ENCODE results near the gene FRMD4A. TPM values are rescaled to one million over a fixed set of nuclear protein-coding genes. Genes with fewer than 3 reads are reported as not detected.

Gene FRMD4A
- total and polyA plus RNA-seq, 2 of the 4 experiments (the other 2 are of a cell fraction): 30.3 to 68.8 TPM

GRCh38 chr10:13695588-13695987 lies 635.1 kb downstream of the FRMD4A start:
- H2AFZ ChIP-seq (replicated peaks; ENCODE audit: low read length, poor library complexity): no peak overlapping the region
- no peak overlapping the region for H2BK20ac ChIP-seq (ENCODE audit: low read depth, low read length)
- ATAC-seq (ENCODE audit: low read depth) (no peak), DNase-seq (no peak)
- H3K4ac ChIP-seq (ENCODE audit: low read depth, low read length): no peak overlapping the region
- CTCF ChIA-PET: no interaction called here
- POLR2A ChIA-PET (ENCODE audit: unreplicated experiment): no interaction called here
- no peak overlapping the region for H3K56ac ChIP-seq (ENCODE audit: extremely low read depth, insufficient read depth, low read length)
- no TSS peak for BruUV-seq (replicated peaks)
- H3K4me3 ChIP-seq (ENCODE audit: insufficient read depth, low read depth, low read length): no peak overlapping the region
- no peak overlapping the region for H2AK5ac ChIP-seq (ENCODE audit: low read depth, low read length)
- H3K4me1 ChIP-seq (ENCODE audit: control insufficient read depth, insufficient read depth, low read length): peaks cover 7% of the 10 kb centered on the region
- H3K27ac ChIP-seq (ENCODE audit: insufficient read depth, low read length): no peak overlapping the region
- TF ChIP-seq, protein P1, sequence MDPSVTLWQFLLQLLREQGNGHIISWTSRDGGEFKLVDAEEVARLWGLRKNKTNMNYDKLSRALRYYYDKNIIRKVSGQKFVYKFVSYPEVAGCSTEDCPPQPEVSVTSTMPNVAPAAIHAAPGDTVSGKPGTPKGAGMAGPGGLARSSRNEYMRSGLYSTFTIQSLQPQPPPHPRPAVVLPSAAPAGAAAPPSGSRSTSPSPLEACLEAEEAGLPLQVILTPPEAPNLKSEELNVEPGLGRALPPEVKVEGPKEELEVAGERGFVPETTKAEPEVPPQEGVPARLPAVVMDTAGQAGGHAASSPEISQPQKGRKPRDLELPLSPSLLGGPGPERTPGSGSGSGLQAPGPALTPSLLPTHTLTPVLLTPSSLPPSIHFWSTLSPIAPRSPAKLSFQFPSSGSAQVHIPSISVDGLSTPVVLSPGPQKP (IDR thresholded peaks at IDR 0.05; ENCODE audit: borderline replicate concordance, low read depth, low read length): no peak
- TF ChIP-seq CHD1 (IDR thresholded peaks at IDR 0.05; ENCODE audit: low read depth, low read length): no peak
- peaks cover 17 to 77% of the 10 kb centered on the region in 2 experiments for H3K79me1 ChIP-seq (ENCODE audit: low read depth in 1 of 2, low read length in 2 of 2)
- H3K9ac ChIP-seq (ENCODE audit: low read depth, low read length): no peak overlapping the region
- no peak overlapping the region for H4K5ac ChIP-seq (ENCODE audit: low read depth, low read length)
- H2AK9ac ChIP-seq (replicated peaks; ENCODE audit: low read depth, low read length, poor library complexity): no peak overlapping the region
- WGBS, 2 experiments (ENCODE audit: extremely low coverage in 2 of 2, insufficient read length in 1 of 2): 82% methylated on average over 7 of the region's 13 CpGs; no CpG with 5 or more reads in 1 of the 2 experiments
- H3K23ac ChIP-seq (ENCODE audit: low read depth, low read length): no peak overlapping the region
- no peak overlapping the region for H3K14ac ChIP-seq (replicated peaks; ENCODE audit: low read depth, low read length)
- peaks cover 69% of the 10 kb centered on the region for H3K36me3 ChIP-seq (ENCODE audit: control insufficient read depth, insufficient read depth, low read length)
- no peak overlapping the region for H4K91ac ChIP-seq (ENCODE audit: insufficient read depth, low read depth, low read length)
- in situ Hi-C loops (cut with MboI; ENCODE audit: low sequenced_read_pairs) (no loop called here), dilution Hi-C loops (cut with HindIII; ENCODE audit: low sequenced_read_pairs, unreplicated experiment) (no loop called here), intact Hi-C loops (cut with micrococcal nuclease) (no loop called here)
- H3K18ac ChIP-seq (ENCODE audit: low read depth, low read length): no peak overlapping the region
- H4K8ac ChIP-seq (ENCODE audit: low read depth in 2 of 2, low read length in 2 of 2): no peak overlapping the region
- peaks cover 4% of the 10 kb centered on the region; the same call in 1 of the 2 replicates for H4K20me1 ChIP-seq (ENCODE audit: insufficient read depth, low read length)
- H3K9me3 ChIP-seq (ENCODE audit: control insufficient read depth, insufficient read depth, low read length): no peaks in the 10 kb centered on the region
- H3K9me1 ChIP-seq (ENCODE audit: insufficient read depth, low read length): peaks cover 8% of the 10 kb centered on the region
- no peak overlapping the region for H3K4me2 ChIP-seq (ENCODE audit: low read depth, low read length)
- no peak overlapping the region for H2BK5ac ChIP-seq (ENCODE audit: low read depth, low read length, poor library complexity, severe bottlenecking)
- no peak overlapping the region for H2BK15ac ChIP-seq (ENCODE audit: low read depth, low read length)
- H2BK120ac ChIP-seq (ENCODE audit: low read depth, low read length): no peak overlapping the region
- no peaks in the 10 kb centered on the region for H3K27me3 ChIP-seq (ENCODE audit: control insufficient read depth, insufficient read depth, low read length)

Data from IMR-90 (cell line).